H1 (cell line): ENCODE data around the gene CBY1. TPM values are rescaled to one million over a fixed set of nuclear protein-coding genes. Genes with fewer than 3 reads are reported as not detected.

Experiments
- CTCF ChIA-PET: fragments of 300-600 bp; sonication (Branson Sonifier 250); formaldehyde crosslinking; loops from one replicate; lab custom pipeline; 2021; ENCODE audit not compliant: partially characterized antibody; lab: Charles Lee
- POLR2A ChIA-PET: fragments of 300-600 bp; sonication (Branson Sonifier 250); formaldehyde crosslinking; loops from one replicate; lab custom pipeline; 2021; ENCODE audit warnings: inconsistent platforms; ENCODE audit not compliant: partially characterized antibody; lab: Charles Lee
- DNase-seq, 2 experiments: peaks; one replicate each; pipeline versions ENCODE4 v3.0.0 to v3.0.0-alpha.2; 2010 to 2022; ENCODE audit warnings: low spot score in 2 of 2, low read depth in 1 of 2, mixed read lengths in 1 of 2
- FAIRE-seq: peaks from 2 replicates; lab custom pipeline; 2011; peaks lifted over from hg19 to GRCh38; lab: Jason Lieb, UNC
- H2AFZ ChIP-seq: 2 replicates; pipeline ENCODE4 v1.8.1; 2012; ENCODE audit warnings: low read length, inconsistent platforms
- H2AK5ac ChIP-seq: 2 replicates; pipeline ENCODE4 v1.6.1; 2013; ENCODE audit warnings: low read depth, low read length
- H2BK120ac ChIP-seq: replicated peaks from 2 replicates; pipeline ENCODE3; 2013; ENCODE audit warnings: low read depth, low read length, inconsistent platforms
- H2BK12ac ChIP-seq: 2 replicates; pipeline ENCODE4 v1.6.1; 2013; ENCODE audit warnings: low read depth, low read length
- H2BK15ac ChIP-seq: 2 replicates; pipeline ENCODE4 v1.6.1; 2013; ENCODE audit warnings: low read length
- H2BK20ac ChIP-seq: 2 replicates; pipeline ENCODE4 v1.6.1; 2013; ENCODE audit warnings: low read length
- H2BK5ac ChIP-seq: 2 replicates; pipeline ENCODE4 v1.6.1; 2013; ENCODE audit warnings: low read depth, low read length
- H3K14ac ChIP-seq: 2 replicates; pipeline ENCODE4 v1.6.1; 2013; ENCODE audit warnings: inconsistent platforms; ENCODE audit not compliant: insufficient read length
- H3K18ac ChIP-seq: 2 replicates; pipeline ENCODE4 v1.6.1; 2013; ENCODE audit warnings: low read length; ENCODE audit errors: extremely low read depth
- H3K23ac ChIP-seq: 2 replicates; pipeline ENCODE4 v1.6.1; 2013; ENCODE audit warnings: inconsistent platforms; ENCODE audit not compliant: insufficient read length
- H3K23me2 ChIP-seq: 2 replicates; pipeline ENCODE4 v1.6.1; 2013; ENCODE audit warnings: low read depth, low read length
- H3K27ac ChIP-seq: 2 replicates; pipeline ENCODE4 v1.6.1; 2011; ENCODE audit warnings: low read depth, low read length, inconsistent platforms
- H3K27me3 ChIP-seq, 4 experiments: replicated peaks in 1 of 4; 1 replicate in 1 of 4; 2 replicates in 3 of 4; pipeline versions ENCODE4 v1.6.1 to v1.8.1; 2011 to 2013; ENCODE audit warnings: low read length in 3 of 4, mild to moderate bottlenecking in 3 of 4, inconsistent platforms in 2 of 4, mixed read lengths in 2 of 4, moderate library complexity in 1 of 4; ENCODE audit not compliant: control insufficient read depth in 3 of 4, insufficient read depth in 3 of 4; ENCODE audit errors: extremely low read depth in 1 of 4
- H3K36me3 ChIP-seq, 4 experiments: 2 replicates each; pipeline versions ENCODE4 v1.6.1 to v1.8.1; 2011 to 2013; ENCODE audit warnings: mild to moderate bottlenecking in 4 of 4, low read length in 3 of 4, moderate library complexity in 2 of 4, control low read depth in 1 of 4, inconsistent platforms in 1 of 4; ENCODE audit not compliant: insufficient read depth in 4 of 4, control insufficient read depth in 2 of 4
- H3K4ac ChIP-seq: replicated peaks from 2 replicates; pipeline ENCODE3; 2013; ENCODE audit warnings: low read length, low read depth, mixed read lengths, inconsistent platforms; ENCODE audit not compliant: insufficient read length
- H3K4me1 ChIP-seq, 4 experiments: replicated peaks in 1 of 4; 1 replicate in 1 of 4; 2 replicates in 3 of 4; pipeline versions ENCODE4 v1.6.1 to v1.8.1; 2011 to 2013; ENCODE audit warnings: low read length in 3 of 4, inconsistent platforms in 2 of 4, mixed read lengths in 1 of 4; ENCODE audit not compliant: insufficient read depth in 4 of 4, control insufficient read depth in 3 of 4
- H3K4me2 ChIP-seq, 2 experiments: 2 replicates each; pipeline versions ENCODE4 v1.6.1 to v1.8.1; 2011 to 2013; ENCODE audit warnings: low read depth in 2 of 2, low read length in 2 of 2, control low read depth in 1 of 2, inconsistent platforms in 1 of 2, mild to moderate bottlenecking in 1 of 2; ENCODE audit not compliant: insufficient read depth in 1 of 2
- H3K4me3 ChIP-seq, 4 experiments: fragments of 200-600, 300-600 bp in 1 of 4; sonication (generic), shearing (Covaris generic), sonication (Bioruptor Twin) in 1 of 4; 2 replicates each; pipeline versions ENCODE4 v1.5.1 to v1.8.1; 2011 to 2016; ENCODE audit warnings: low read length in 4 of 4, low read depth in 3 of 4, control low read depth in 2 of 4, inconsistent platforms in 2 of 4, mild to moderate bottlenecking in 2 of 4, mixed read lengths in 1 of 4, moderate library complexity in 1 of 4; ENCODE audit not compliant: insufficient read depth in 2 of 4; ENCODE audit errors: extremely low read depth in 1 of 4
- H3K56ac ChIP-seq: replicated peaks from 2 replicates; pipeline ENCODE3; 2013; ENCODE audit warnings: low read depth, mild to moderate bottlenecking, mixed read lengths, low read length, inconsistent platforms; ENCODE audit not compliant: insufficient read length
- H3K79me1 ChIP-seq: 2 replicates; pipeline ENCODE4 v1.6.1; 2013; ENCODE audit warnings: low read depth, low read length, control low read depth
- H3K79me2 ChIP-seq, 2 experiments: 2 replicates each; pipeline versions ENCODE4 v1.6.1 to v1.8.1; 2012 to 2013; ENCODE audit warnings: low read length in 2 of 2, mild to moderate bottlenecking in 2 of 2, inconsistent platforms in 1 of 2; ENCODE audit not compliant: insufficient read depth in 2 of 2, control insufficient read depth in 1 of 2
- H3K9ac ChIP-seq, 4 experiments: replicated peaks in 1 of 4; 1 replicate in 1 of 4; 2 replicates in 3 of 4; pipeline versions ENCODE4 v1.6.1 to v1.8.1; 2011 to 2013; ENCODE audit warnings: low read depth in 3 of 4, low read length in 3 of 4, control low read depth in 2 of 4, mild to moderate bottlenecking in 2 of 4, moderate library complexity in 2 of 4, inconsistent platforms in 1 of 4; ENCODE audit errors: extremely low read depth in 1 of 4
- H3K9me3 ChIP-seq, 2 experiments: 2 replicates each; pipeline versions ENCODE4 v1.6.1 to v1.8.1; 2012 to 2013; ENCODE audit warnings: mild to moderate bottlenecking in 2 of 2, moderate library complexity in 2 of 2, control low read depth in 1 of 2, inconsistent platforms in 1 of 2, low read depth in 1 of 2, low read length in 1 of 2, mixed read lengths in 1 of 2; ENCODE audit not compliant: insufficient read depth in 2 of 2
- H4K20me1 ChIP-seq, 2 experiments: replicated peaks in 1 of 2; 2 replicates each; pipeline versions ENCODE3 to v1.8.1; 2011 to 2013; ENCODE audit warnings: inconsistent platforms in 2 of 2, low read length in 2 of 2, mild to moderate bottlenecking in 1 of 2; ENCODE audit not compliant: insufficient read depth in 2 of 2, control insufficient read depth in 1 of 2
- H4K5ac ChIP-seq: 2 replicates; pipeline ENCODE4 v1.6.1; 2013; ENCODE audit warnings: low read length, low read depth, mixed read lengths, inconsistent platforms; ENCODE audit not compliant: insufficient read length
- H4K8ac ChIP-seq: 2 replicates; pipeline ENCODE4 v1.8.0; 2013; ENCODE audit warnings: mild to moderate bottlenecking, moderate library complexity, low read length, inconsistent platforms; ENCODE audit not compliant: insufficient read depth; ENCODE audit errors: extremely low read depth
- H4K91ac ChIP-seq: replicated peaks from 2 replicates; pipeline ENCODE3; 2013; ENCODE audit warnings: low read length, mixed read lengths, inconsistent platforms; ENCODE audit not compliant: insufficient read length
- ASH2L ChIP-seq: fragments of 200-600, 300-600 bp; sonication (generic); IDR thresholded peaks from one replicate; pipeline ENCODE4 v1.7.1; 2017; ENCODE audit warnings: low read length
- CHD1 ChIP-seq: IDR thresholded peaks from 2 replicates; pipeline ENCODE4 v1.6.1; 2012; ENCODE audit warnings: low read depth, low read length, improper control_type of control experiment
- KDM5A ChIP-seq: fragments of 200-600 bp; IDR thresholded peaks from 2 replicates; pipeline ENCODE4 v1.7.1; 2012; ENCODE audit warnings: mild to moderate bottlenecking, low read length, inconsistent platforms, mixed read lengths
- SIX5 ChIP-seq: IDR thresholded peaks from 2 replicates; pipeline ENCODE4 v1.6.1; 2011; ENCODE audit warnings: mild to moderate bottlenecking, low read depth, low read length
- SUZ12 ChIP-seq: fragments of 200-600 bp; sonication (generic); IDR thresholded peaks from 2 replicates; pipeline ENCODE4 v1.6.1; 2012; ENCODE audit warnings: mild to moderate bottlenecking, inconsistent platforms, low read length, moderate library complexity, mixed read lengths
- TAF7 ChIP-seq: optimal IDR thresholded peaks from 2 replicates; pipeline ENCODE3; 2011; ENCODE audit warnings: low read depth, mild to moderate bottlenecking, inconsistent platforms, low read length, moderate library complexity, borderline replicate concordance
- WGBS, 2 experiments: shearing (Covaris generic) in 1 of 2; methylation state at CpG; one replicate each; pipeline versions ENCODE4 v1.1.6 to v1.1.7; 2013 to 2015; ENCODE audit warnings: low lambda C conversion rate in 2 of 2, mixed read lengths in 2 of 2, inconsistent platforms in 1 of 2, low coverage in 1 of 2, missing lambda C conversion rate in 1 of 2; ENCODE audit not compliant: insufficient replicate concordance in 2 of 2, insufficient coverage in 1 of 2, insufficient read length in 1 of 2; ENCODE audit errors: extremely low coverage in 1 of 2, missing lambda C conversion rate in 1 of 2; 5-methylcytosine and 5-hydroxymethylcytosine counted together
- polyA plus RNA-seq, 7 experiments: library from polyadenylated mRNA; depleted of rRNA in 3 of 7; stranded (reverse) in 5 of 7; unstranded in 2 of 7; fragments of >200 nt in 5 of 7; fragments of 200-250 nt in 2 of 7; gene quantifications; 1 replicate in 5 of 7; 2 replicates in 1 of 7; 4 replicates in 1 of 7; pipeline versions ENCODE4 v1.2.1 to v1.2.3, GENCODE V29; 2011 to 2013; ENCODE audit warnings: missing spikeins in 2 of 7, mixed read lengths in 2 of 7
- total RNA-seq: library from RNA; stranded (reverse); fragmentation: NEBNext Ultra II Directional; extraction: Animal tissue kit (Norgen Biotek cat#: 25700); gene quantifications from 2 replicates; pipeline ENCODE4 v1.2.1, GENCODE V29; 2021

The CBY1 gene
- total and polyA plus RNA-seq, 2 of the 8 experiments (the other 6 are each of a cell fraction or from before 2014, with no cell fraction given): 23.2 to 30.2 TPM

DNA sequence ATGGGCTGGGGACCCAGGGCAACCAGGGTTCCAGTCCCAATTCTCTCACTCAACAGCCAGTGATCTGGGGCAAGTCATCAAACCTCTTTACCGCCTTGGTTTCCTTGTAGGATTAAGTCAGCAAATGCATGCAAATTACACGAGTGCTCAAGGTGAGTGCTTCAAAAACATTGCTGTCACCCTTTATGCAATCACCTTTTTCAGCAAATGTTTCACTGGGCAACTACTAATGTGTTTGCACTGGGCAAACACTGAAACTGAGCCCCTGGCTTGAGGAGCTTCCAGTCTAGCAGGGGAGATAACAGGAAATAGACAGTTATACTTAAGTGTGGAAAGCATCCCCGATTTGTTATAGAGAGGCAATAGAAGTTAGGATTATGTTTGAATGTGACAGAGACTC lies 48.8 kb upstream of the CBY1 start:
- Histone ChIP-seq H3K79me2 (no peaks in the 10 kb centered on the region), H3K23ac (no peak overlapping the region), H3K14ac (no peak overlapping the region), H3K56ac (no peak overlapping the region), H3K4me2 (no peak overlapping the region), H3K4ac (no peak overlapping the region), H2BK120ac (no peak overlapping the region), H3K18ac (no peak overlapping the region)
- 96% methylated on average over 3 of the region's 3 CpGs; no CpG with 5 or more reads in 1 of the 2 experiments for WGBS, 2 experiments
- TF ChIP-seq SIX5: no peak
- no peak for TF ChIP-seq CHD1
- no peak for TF ChIP-seq KDM5A
- TF ChIP-seq SUZ12: no peak
- TF ChIP-seq TAF7: no peak
- no peak for TF ChIP-seq ASH2L
- TF ChIP-seq, all 59 proteins: peak for 0
- Histone ChIP-seq H3K9me3 (no peaks in the 10 kb centered on the region), H2AK5ac (no peak overlapping the region), H2AFZ (no peak overlapping the region), H2BK12ac (no peak overlapping the region), H4K91ac (no peak overlapping the region), H3K27me3 (no peaks in the 10 kb centered on the region), H3K27ac (no peak overlapping the region), H4K20me1 (peaks cover 0 to 1% of the 10 kb centered on the region in 2 experiments), H3K79me1 (no peaks in the 10 kb centered on the region), H2BK5ac (no peak overlapping the region; the same call in 1 of the 2 replicates), H4K8ac (no peak overlapping the region), H3K23me2 (no peaks in the 10 kb centered on the region; the same call in 1 of the 2 replicates), H2BK15ac (no peak overlapping the region), H4K5ac (no peak overlapping the region), H3K9ac (no peak overlapping the region), H3K36me3 (peaks cover 0 to 3% (median 0%) of the 10 kb centered on the region in 4 experiments; a peak in 1 of 8 replicates), H3K4me3 (no peak overlapping the region), H3K4me1 (no peaks in the 10 kb centered on the region), H2BK20ac (no peak overlapping the region)
- FAIRE-seq: no peak
- ChIA-PET CTCF (no interaction called here), POLR2A (no interaction called here)
- no peak for DNase-seq
